Thyroid gland (tissue), 4 donors: Measurements from ENCODE around the gene ELAVL2. TPM values are rescaled to one million over a fixed set of nuclear protein-coding genes. Genes with fewer than 3 reads are reported as not detected.

Source experiments
- DNase-seq, 2 donors: peaks; one replicate each; pipeline ENCODE4 v3.0.0-alpha.2; 2019
- H3K27ac ChIP-seq, 3 donors: fragments of 200-600 bp; sonication (generic); 1 replicate in 2 of 3; 2 replicates in 1 of 3; pipeline ENCODE4 v1.5.1; 2016 to 2019; ENCODE audit warnings: mild to moderate bottlenecking in 1 of 3, moderate library complexity in 1 of 3
- H3K27me3 ChIP-seq: fragments of 200-600 bp; sonication (generic); one replicate; pipeline ENCODE4 v1.5.1; 2019
- H3K36me3 ChIP-seq, 2 donors: fragments of 200-600 bp; sonication (generic); one replicate each; pipeline ENCODE4 v1.5.1; 2016 to 2019
- H3K4me1 ChIP-seq, 2 donors: fragments of 200-600 bp; sonication (generic); one replicate each; pipeline ENCODE4 v1.5.1; 2017 to 2019
- H3K4me3 ChIP-seq, 3 donors: fragments of 200-600 bp; sonication (generic); replicated peaks in 1 of 3; 1 replicate in 2 of 3; 2 replicates in 1 of 3; pipeline ENCODE4 v1.5.1; 2016; ENCODE audit warnings: mild to moderate bottlenecking in 1 of 3
- H3K9me3 ChIP-seq: fragments of 200-600 bp; sonication (generic); one replicate; pipeline ENCODE4 v1.5.1; 2017
- CTCF ChIP-seq, 6 experiments: fragments of 200-600 bp in 3 of 6; fragments of 450-650 bp in 3 of 6; sonication (generic) in 3 of 6; IDR thresholded peaks; one replicate each; pipeline ENCODE4 v1.5.1; 2016 to 2019; ENCODE audit warnings: antibody characterized with exemption in 6 of 6, mild to moderate bottlenecking in 2 of 6, inconsistent platforms in 1 of 6, moderate library complexity in 1 of 6
- POLR2A ChIP-seq, 2 donors: fragments of 450-650 bp; IDR thresholded peaks; one replicate each; pipeline ENCODE4 v1.6.1; 2017; ENCODE audit warnings: antibody characterized with exemption in 2 of 2, mild to moderate bottlenecking in 2 of 2, moderate library complexity in 1 of 2
- WGBS, 2 donors: methylation state at CpG; one replicate each; pipeline ENCODE4 v1.1.5; 2017; 5-methylcytosine and 5-hydroxymethylcytosine counted together
- intact Hi-C: fragments of 100-400 bp; cut with DNase I; formaldehyde crosslinking; loops from one replicate; pipeline ENCODE4 v1.15.1; 2023
- total RNA-seq, 4 donors: library from RNA; depleted of rRNA; stranded (reverse); fragments of >200 nt; gene quantifications; one replicate each; pipeline ENCODE4 v1.2.3, GENCODE V29; 2016

ELAVL2 gene
- total RNA-seq, 4 donors from 2014 or later = 0.24 to 0.33 (median 0.27) TPM; not detected in 1

- Histone ChIP-seq H3K4me1 (no peaks in the 10 kb centered on the region), H3K27me3 (no peaks in the 10 kb centered on the region), H3K4me3 (no peak overlapping the region), H3K9me3 (no peaks in the 10 kb centered on the region), H3K27ac (no peak overlapping the region), H3K36me3 (no peaks in the 10 kb centered on the region)
- intact Hi-C loops = no loop called here
- WGBS, 2 donors = 84 to 90% methylated on average over 1 of the region's 1 CpG
- no peak for DNase-seq
- TF ChIP-seq POLR2A (IDR thresholded peaks at IDR 0.05) = no peak
- no peak for TF ChIP-seq CTCF (IDR thresholded peaks at IDR 0.05)
Measured at GRCh38 chr9:23783509-23783908, 42.5 kb downstream of the ELAVL2 start.

- intact Hi-C loops = no loop called here
- Histone ChIP-seq H3K27ac (no peak overlapping the region), H3K4me1 (no peaks in the 10 kb centered on the region), H3K27me3 (no peaks in the 10 kb centered on the region), H3K4me3 (no peak overlapping the region), H3K9me3 (no peaks in the 10 kb centered on the region), H3K36me3 (no peaks in the 10 kb centered on the region)
- WGBS, 2 donors = 51 to 59% methylated on average over 2 of the region's 2 CpGs
- no peak for TF ChIP-seq POLR2A (IDR thresholded peaks at IDR 0.05)
- no peak for TF ChIP-seq CTCF (IDR thresholded peaks at IDR 0.05)
- no peak for DNase-seq
Measured at GRCh38 chr9:23779220-23779619, 46.8 kb downstream of the ELAVL2 start.

GRCh38 chr9:23777328-23777727 is 48.7 kb downstream of the ELAVL2 start:
- no peak for TF ChIP-seq POLR2A (IDR thresholded peaks at IDR 0.05)
- TF ChIP-seq CTCF (IDR thresholded peaks at IDR 0.05) = no peak
- Histone ChIP-seq H3K27ac (no peak overlapping the region), H3K9me3 (no peaks in the 10 kb centered on the region), H3K27me3 (no peaks in the 10 kb centered on the region), H3K4me1 (no peaks in the 10 kb centered on the region), H3K4me3 (no peak overlapping the region), H3K36me3 (no peaks in the 10 kb centered on the region)
- 79 to 82% methylated on average over 5 of the region's 5 CpGs for WGBS, 2 donors
- intact Hi-C loops = no loop called here
- DNase-seq = no peak

- no peak for DNase-seq
Measured at GRCh38 chr9:23775549-23775948, 50.5 kb downstream of the ELAVL2 start.

DNA sequence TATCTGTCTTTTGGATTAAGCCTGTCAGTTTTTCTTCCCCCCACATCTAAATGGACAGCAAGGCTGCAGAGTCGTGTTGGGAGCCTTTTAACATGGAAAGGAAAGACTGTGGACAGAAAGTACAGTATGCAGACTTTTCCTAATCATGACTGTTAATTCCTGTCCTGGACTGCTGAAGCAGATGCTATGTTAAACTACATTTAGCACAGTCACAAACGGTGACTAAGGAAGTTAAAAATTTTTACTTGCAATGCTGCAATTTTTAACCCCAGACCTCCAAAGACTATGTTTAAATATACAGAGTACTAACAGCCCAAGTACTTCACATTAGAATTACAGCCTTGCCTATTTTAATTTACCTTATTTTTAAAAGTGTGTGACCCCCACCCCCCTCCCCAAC is 51.8 kb downstream of the ELAVL2 start:
- TF ChIP-seq CTCF (IDR thresholded peaks at IDR 0.05) = no peak
- no peak for TF ChIP-seq POLR2A (IDR thresholded peaks at IDR 0.05)
- H3K36me3 ChIP-seq = no peaks in the 10 kb centered on the region
- H3K4me3 ChIP-seq = no peak overlapping the region
- no peaks in the 10 kb centered on the region for H3K9me3 ChIP-seq
- H3K4me1 ChIP-seq = no peaks in the 10 kb centered on the region
- DNase-seq = no peak
- H3K27ac ChIP-seq = no peak overlapping the region
- H3K27me3 ChIP-seq = no peaks in the 10 kb centered on the region
- 36 to 42% methylated on average over 2 of the region's 2 CpGs for WGBS, 2 donors
- intact Hi-C loops = no loop called here

More at GRCh38 chr9:23775549-23775948, 50.5 kb downstream of the ELAVL2 start:
- Histone ChIP-seq H3K36me3 (no peaks in the 10 kb centered on the region), H3K9me3 (no peaks in the 10 kb centered on the region), H3K27ac (no peak overlapping the region), H3K27me3 (no peaks in the 10 kb centered on the region), H3K4me3 (no peak overlapping the region), H3K4me1 (no peaks in the 10 kb centered on the region)
- intact Hi-C loops = no loop called here
- no peak for TF ChIP-seq POLR2A (IDR thresholded peaks at IDR 0.05)
- no peak for TF ChIP-seq CTCF (IDR thresholded peaks at IDR 0.05)
- WGBS, 2 donors = 87 to 88% methylated on average over 6 of the region's 6 CpGs
